Iris pigment epithelial cell (primary cell): ENCODE results near the gene NMRAL1.
A peak's percentile ranks its signal among the peaks of the same experiment; 100 is the strongest.

Experiments used
- DNase-seq: peaks from one replicate; pipeline ENCODE4 v3.0.0-alpha.2; 2011; ENCODE audit warnings: low read depth

The NMRAL1 gene

GRCh38 chr16:4465977-4466779, 8.2 kb downstream of the NMRAL1 start:
- no peak for DNase-seq

- DNase-seq: no peak
These were observed 10.8 kb downstream of the NMRAL1 start for GRCh38 chr16:4463522-4464163.

- no peak for DNase-seq
These were observed 13.0 kb downstream of the NMRAL1 start for GRCh38 chr16:4461250-4462085.

- DNase-seq: no peak
These were observed 13.5 kb downstream of the NMRAL1 start for GRCh38 chr16:4460936-4461249.

GRCh38 chr16:4455951-4456350, 18.5 kb downstream of the NMRAL1 start:
- DNase-seq: no peak

- DNase-seq: no peak
These were observed 19.3 kb downstream of the NMRAL1 start for GRCh38 chr16:4455081-4455480.

DNA sequence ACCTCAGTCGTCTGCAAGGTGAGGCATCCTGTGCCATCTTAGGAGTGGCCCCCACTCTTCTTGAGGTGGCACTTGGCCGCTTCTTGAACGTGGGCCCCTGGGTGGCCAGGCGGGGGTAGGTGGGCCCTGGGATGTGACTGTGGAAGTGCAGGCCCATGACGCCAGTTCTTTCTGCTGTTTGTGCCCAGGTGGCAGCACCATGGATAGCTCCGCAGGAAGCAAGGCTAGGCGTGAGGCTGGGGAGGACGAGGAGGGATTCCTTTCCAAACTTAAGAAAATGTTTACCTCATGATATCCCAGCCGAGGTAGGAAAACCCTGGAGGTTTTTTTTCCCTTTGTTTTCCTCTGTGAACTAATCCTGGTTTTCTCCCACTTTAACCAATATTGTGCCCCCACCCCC, 19.8 kb downstream of the NMRAL1 start:
- DNase-seq: no peak

DNA sequence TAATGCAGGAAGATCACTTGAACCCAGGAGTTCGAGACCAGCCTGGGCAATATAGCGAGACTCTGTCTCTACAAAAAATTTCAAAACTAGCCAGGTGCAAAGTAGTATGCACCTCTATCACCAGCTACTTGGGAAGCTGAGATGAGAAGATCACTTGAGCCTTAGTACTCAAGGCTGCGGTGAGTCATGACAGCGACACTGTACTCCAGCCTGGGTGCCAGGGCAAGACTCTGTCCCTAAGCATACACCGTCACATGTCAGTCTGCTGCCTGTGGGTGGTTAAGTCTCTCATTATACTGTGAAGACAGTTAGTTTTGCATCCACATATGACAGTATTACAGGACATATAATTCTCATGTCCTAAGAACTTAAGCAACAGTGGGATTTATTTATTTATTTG, 21.8 kb downstream of the NMRAL1 start:
- DNase-seq: no peak

DNA sequence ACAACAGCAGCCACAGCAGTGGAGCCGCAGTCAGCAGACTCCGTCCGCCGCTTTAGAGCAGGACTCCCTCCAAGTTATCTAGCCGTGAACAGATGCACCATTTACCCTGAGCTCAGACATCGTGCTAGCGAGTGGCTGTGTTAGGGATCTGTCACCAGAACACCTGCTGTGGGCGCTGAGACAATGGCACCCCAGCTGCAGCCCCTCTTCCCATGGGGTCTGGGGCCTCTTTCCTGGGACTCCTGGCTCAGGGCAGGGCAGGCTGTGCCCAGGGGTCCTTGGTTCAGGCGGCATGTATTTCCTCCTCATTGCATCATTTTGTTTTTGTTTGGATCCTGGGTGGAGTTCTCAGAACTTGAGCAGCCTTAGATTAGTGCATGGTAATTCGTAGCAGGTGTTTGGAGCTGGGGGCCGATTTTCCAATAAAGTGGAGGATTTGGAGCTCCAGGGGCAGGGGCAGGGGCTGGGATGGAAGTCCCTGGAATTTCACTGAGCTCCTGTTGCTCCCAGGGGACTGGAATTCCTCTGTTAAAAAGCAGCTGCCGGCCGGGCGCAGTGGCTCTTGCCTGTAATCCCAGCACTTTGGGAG, 23.4 kb downstream of the NMRAL1 start:
- no peak for DNase-seq

DNA sequence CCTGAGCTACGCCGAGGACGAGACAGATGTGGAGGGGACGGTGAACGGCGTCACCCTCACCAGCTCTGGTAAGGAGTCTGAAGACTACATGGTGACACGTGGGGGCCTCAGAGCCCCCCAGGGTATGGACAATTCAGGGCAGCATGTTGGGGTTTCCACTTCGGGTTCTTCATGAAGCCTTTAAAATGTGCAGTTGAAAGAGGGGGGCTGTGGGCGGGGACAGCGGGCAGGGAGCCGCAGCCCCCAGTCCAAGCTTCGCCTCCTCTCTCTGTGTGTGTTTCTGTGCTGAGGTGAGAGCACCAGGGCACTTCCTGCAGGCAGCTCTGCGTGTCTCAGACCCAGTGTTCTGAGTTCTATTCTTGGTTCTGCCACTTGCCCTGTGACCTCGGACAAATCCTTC, 24.0 kb downstream of the NMRAL1 start:
- no peak for DNase-seq

- DNase-seq: no peak
These were observed 30.4 kb downstream of the NMRAL1 start for GRCh38 chr16:4443986-4444385.

- DNase-seq: no peak
These were observed 31.2 kb downstream of the NMRAL1 start for GRCh38 chr16:4443271-4443670.

GRCh38 chr16:4442371-4442770, 32.1 kb downstream of the NMRAL1 start:
- DNase-seq: no peak

GRCh38 chr16:4437366-4437765, 37.1 kb downstream of the NMRAL1 start:
- DNase-seq: no peak

DNA sequence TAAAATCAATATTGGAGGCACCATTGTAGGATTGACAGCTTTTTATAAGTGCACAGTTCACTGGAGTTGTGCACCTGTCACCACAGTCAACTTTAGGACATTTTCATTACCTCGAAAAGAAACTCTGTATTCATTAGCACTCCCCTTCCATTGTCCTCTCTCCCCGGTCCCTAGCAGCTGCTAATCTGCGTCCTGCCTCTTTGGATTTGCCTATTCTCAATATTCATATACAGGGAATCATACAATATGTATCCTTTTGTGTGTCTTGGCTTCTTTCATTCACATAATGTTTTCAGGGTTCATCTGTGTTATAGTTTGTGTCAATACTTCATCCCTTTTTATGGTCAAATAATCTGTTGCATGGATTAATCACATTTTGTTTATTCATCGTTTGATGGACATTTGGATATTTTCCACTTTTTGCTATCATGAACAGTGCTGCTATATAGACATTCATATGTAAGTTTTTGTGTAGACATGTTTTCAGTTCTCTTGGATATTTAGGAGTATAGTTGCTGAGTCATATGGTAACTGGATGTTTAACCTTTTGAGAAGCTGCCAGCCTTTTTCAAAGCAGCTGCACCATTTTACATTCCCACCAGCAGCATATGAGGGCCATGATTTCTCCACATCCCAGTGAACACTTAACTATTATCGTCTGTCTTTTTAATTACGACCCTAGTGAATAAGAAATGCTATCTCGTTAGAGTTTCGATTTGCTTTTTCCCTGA, 38.9 kb downstream of the NMRAL1 start:
- peak; percentile 57 for DNase-seq

- DNase-seq: no peak
These were observed 40.3 kb downstream of the NMRAL1 start for GRCh38 chr16:4433914-4434787.

GRCh38 chr16:4433228-4433627, 41.2 kb downstream of the NMRAL1 start:
- no peak for DNase-seq

DNA sequence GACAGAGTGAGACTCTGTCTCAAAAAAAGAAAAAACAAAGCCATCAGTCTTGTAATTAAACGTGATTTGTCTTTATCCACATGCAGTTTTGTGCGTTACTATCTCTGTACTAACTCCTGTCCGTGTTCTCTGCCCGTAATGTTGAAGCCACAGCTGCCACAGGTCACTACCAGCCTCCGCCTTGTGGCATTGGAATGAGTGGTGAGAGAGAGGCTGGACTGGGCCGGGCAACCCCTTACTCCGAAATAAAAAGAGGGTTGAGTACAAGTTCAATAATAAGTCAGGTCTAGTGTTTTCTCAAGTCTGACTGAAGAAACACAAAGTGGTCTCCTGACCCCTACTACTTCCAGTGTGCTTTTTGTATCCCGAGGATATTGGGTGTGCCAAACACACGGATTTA, 43.4 kb downstream of the NMRAL1 start:
- no peak for DNase-seq

- DNase-seq: no peak
These were observed 45.9 kb downstream of the NMRAL1 start for GRCh38 chr16:4428500-4428899.

DNA sequence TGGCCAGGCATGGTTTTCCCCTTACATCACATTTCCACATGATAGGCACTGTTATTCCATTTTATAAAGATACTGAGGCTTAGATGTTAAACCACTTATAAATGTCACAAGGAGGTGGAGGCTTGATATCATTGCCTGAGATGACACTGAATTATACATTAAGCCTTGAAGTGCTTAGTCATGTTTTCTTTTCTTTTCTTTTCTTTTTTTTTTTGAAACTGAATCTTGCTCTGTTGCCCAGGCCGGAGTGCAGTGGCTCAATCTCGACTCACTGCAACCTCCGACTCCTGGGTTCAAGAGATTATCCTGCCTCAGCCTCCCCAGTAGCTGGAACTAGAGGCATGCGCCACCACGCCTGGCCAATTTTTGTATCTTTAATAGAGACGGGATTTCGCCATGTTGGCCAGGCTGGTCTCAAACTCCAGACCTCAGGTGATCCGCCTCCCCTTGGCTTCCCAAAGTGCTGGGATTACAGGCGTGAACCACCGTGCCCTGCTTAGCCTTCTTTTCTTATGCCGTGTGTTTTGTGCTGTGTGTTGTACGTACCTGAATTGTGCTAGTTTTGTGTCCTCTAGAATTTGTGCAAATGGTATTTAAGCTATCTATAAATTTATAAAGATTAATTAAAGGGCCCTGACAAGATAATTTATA, 47.6 kb downstream of the NMRAL1 start:
- no peak for DNase-seq
